Astrocyte (in vitro differentiated cells and primary cell): ENCODE results near the gene SIAH3. TPM values are rescaled to one million over a fixed set of nuclear protein-coding genes. Genes with fewer than 3 reads are reported as not detected.

Source experiments
- DNase-seq: peaks from one replicate; pipeline ENCODE4 v3.0.0-alpha.2; 2010; ENCODE audit warnings: low read depth
- FAIRE-seq: peaks from 2 replicates; lab custom pipeline; 2011; peaks lifted over from hg19 to GRCh38; lab: Jason Lieb, UNC
- H2AFZ ChIP-seq: 2 replicates; pipeline ENCODE4 v1.6.0; 2012; ENCODE audit warnings: low read depth, low read length, inconsistent platforms
- H3K27ac ChIP-seq: 2 replicates; pipeline ENCODE4 v1.5.1; 2011; ENCODE audit warnings: low read depth, low read length, inconsistent platforms
- H3K27me3 ChIP-seq: 2 replicates; pipeline ENCODE4 v1.6.0; 2011; ENCODE audit warnings: low read length, inconsistent platforms; ENCODE audit not compliant: insufficient read depth
- H3K36me3 ChIP-seq: 2 replicates; pipeline ENCODE4 v1.5.1; 2011; ENCODE audit warnings: low read length, inconsistent platforms; ENCODE audit not compliant: insufficient read depth
- H3K4me1 ChIP-seq: 2 replicates; pipeline ENCODE4 v1.5.1; 2011; ENCODE audit warnings: low read length, inconsistent platforms; ENCODE audit not compliant: insufficient read depth
- H3K4me2 ChIP-seq: 2 replicates; pipeline ENCODE4 v1.6.0; 2012; ENCODE audit warnings: low read length, inconsistent platforms
- H3K4me3 ChIP-seq: 2 replicates; pipeline ENCODE4 v1.5.1; 2011; ENCODE audit warnings: low read depth, mild to moderate bottlenecking, low read length, inconsistent platforms; ENCODE audit not compliant: insufficient read depth
- H3K79me2 ChIP-seq: 2 replicates; pipeline ENCODE4 v1.6.0; 2012; ENCODE audit warnings: mild to moderate bottlenecking, low read length, inconsistent platforms; ENCODE audit not compliant: insufficient read depth
- H3K9ac ChIP-seq: 2 replicates; pipeline ENCODE4 v1.6.0; 2012; ENCODE audit warnings: mild to moderate bottlenecking, low read length, inconsistent platforms
- H3K9me3 ChIP-seq: 2 replicates; pipeline ENCODE4 v1.5.1; 2012; ENCODE audit warnings: low read depth, mild to moderate bottlenecking, low read length, inconsistent platforms; ENCODE audit not compliant: insufficient read depth
- H4K20me1 ChIP-seq: 2 replicates; pipeline ENCODE4 v1.6.0; 2012; ENCODE audit warnings: low read length, inconsistent platforms; ENCODE audit not compliant: insufficient read depth
- H3K27ac Mint-ChIP-seq: one replicate; pipeline ENCODE4 v1.8.0; 2021; ENCODE audit warnings: mild to moderate bottlenecking, mixed read lengths; ENCODE audit not compliant: unreplicated experiment
- H3K27me3 Mint-ChIP-seq: one replicate; pipeline ENCODE4 v1.8.0; 2021; ENCODE audit warnings: low read depth, mixed read lengths; ENCODE audit not compliant: unreplicated experiment
- H3K36me3 Mint-ChIP-seq: one replicate; pipeline ENCODE4 v1.8.0; 2021; ENCODE audit warnings: low read depth, mixed read lengths; ENCODE audit not compliant: unreplicated experiment
- H3K4me1 Mint-ChIP-seq: one replicate; pipeline ENCODE4 v1.8.0; 2021; ENCODE audit warnings: low read depth, mixed read lengths; ENCODE audit not compliant: unreplicated experiment
- H3K4me3 Mint-ChIP-seq: one replicate; pipeline ENCODE4 v1.8.0; 2021; ENCODE audit warnings: mild to moderate bottlenecking, moderate library complexity, mixed read lengths; ENCODE audit not compliant: unreplicated experiment
- H3K9me3 Mint-ChIP-seq: one replicate; pipeline ENCODE4 v1.8.0; 2021; ENCODE audit warnings: mild to moderate bottlenecking, mixed read lengths; ENCODE audit not compliant: unreplicated experiment
- CTCF ChIP-seq: IDR thresholded peaks from 2 replicates; pipeline ENCODE4 v1.5.1; 2011; ENCODE audit warnings: low read depth, mild to moderate bottlenecking, inconsistent platforms, low read length, moderate library complexity; ENCODE audit not compliant: insufficient read depth
- EZH2 ChIP-seq: IDR thresholded peaks from 2 replicates; pipeline ENCODE4 v1.6.1; 2012; ENCODE audit warnings: mild to moderate bottlenecking, low read length, inconsistent platforms; ENCODE audit not compliant: insufficient read depth
- total RNA-seq: library from RNA; stranded (reverse); gene quantifications from 2 replicates; pipeline ENCODE4 v1.2.1, GENCODE V29; 2021

Gene SIAH3
- total RNA-seq, 1 donor from 2014 or later = 0.07 TPM

- H3K27me3 ChIP-seq = peaks cover 7% of the 10 kb centered on the region
These were observed 66.5 kb downstream of the SIAH3 start for GRCh38 chr13:45784755-45785675.

DNA sequence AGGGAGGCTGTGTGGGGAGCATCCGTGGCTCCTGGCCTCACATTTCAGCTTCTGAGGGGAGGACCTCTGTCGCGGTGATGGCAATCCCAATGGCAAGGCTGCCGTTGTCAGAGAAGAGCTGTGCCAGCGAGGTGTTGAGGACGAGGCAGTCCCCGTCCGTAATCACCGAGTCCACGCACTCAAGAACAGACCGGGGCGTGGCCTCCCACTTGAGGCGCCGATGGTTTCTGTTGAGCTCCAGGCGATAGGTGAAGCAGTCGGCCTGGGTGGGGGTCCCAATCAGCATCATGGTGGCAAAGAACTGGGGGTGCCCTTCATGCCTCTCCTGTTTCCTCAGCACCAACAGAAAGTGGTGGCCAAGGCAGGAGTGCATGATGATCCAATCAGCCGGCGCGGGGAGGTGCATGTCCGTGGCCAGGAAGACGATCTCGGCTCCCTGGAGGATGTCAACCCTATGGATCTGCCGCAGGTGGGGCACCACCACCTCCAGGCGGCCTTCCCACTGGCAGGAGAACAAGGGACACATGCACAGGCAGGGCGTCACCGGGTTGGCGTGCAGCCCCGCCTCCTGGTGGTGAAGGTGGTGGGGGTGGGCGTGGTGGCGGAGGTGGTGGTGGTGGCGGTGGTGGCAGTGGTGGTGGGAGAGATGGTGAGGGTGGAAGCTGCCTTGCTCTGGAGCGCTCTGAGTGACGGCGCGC, 68.1 kb downstream of the SIAH3 start:
- Histone ChIP-seq H3K27ac (no peak overlapping the region), H3K36me3 (no peaks in the 10 kb centered on the region), H3K9me3 (no peaks in the 10 kb centered on the region), H2AFZ (no peak overlapping the region), H3K4me3 (no peak overlapping the region), H3K79me2 (no peaks in the 10 kb centered on the region), H3K9ac (no peak overlapping the region), H3K4me1 (no peaks in the 10 kb centered on the region), H4K20me1 (no peaks in the 10 kb centered on the region), H3K4me2 (no peak overlapping the region), H3K27me3 (peaks cover 2% of the 10 kb centered on the region)
- Mint-ChIP-seq H3K4me3 (no peak overlapping the region), H3K4me1 (peaks cover 9% of the 10 kb centered on the region), H3K27me3 (peaks cover 25% of the 10 kb centered on the region), H3K27ac (no peak overlapping the region), H3K9me3 (peaks cover 3% of the 10 kb centered on the region), H3K36me3 (no peaks in the 10 kb centered on the region)
- FAIRE-seq = no peak
- DNase-seq = no peak
- TF ChIP-seq CTCF = no peak
- no peak for TF ChIP-seq EZH2

More at GRCh38 chr13:45784755-45785675, 66.5 kb downstream of the SIAH3 start:
- Mint-ChIP-seq H3K27me3 (peaks cover 30% of the 10 kb centered on the region), H3K27ac (no peak overlapping the region), H3K4me1 (peaks cover 9% of the 10 kb centered on the region), H3K4me3 (no peak overlapping the region), H3K9me3 (peaks cover 3% of the 10 kb centered on the region), H3K36me3 (no peaks in the 10 kb centered on the region)
- FAIRE-seq = no peak
- Histone ChIP-seq H4K20me1 (no peaks in the 10 kb centered on the region), H3K36me3 (no peaks in the 10 kb centered on the region), H3K27ac (no peak overlapping the region), H3K4me1 (no peaks in the 10 kb centered on the region), H2AFZ (no peak overlapping the region), H3K9me3 (no peaks in the 10 kb centered on the region), H3K4me2 (no peak overlapping the region), H3K9ac (no peak overlapping the region), H3K4me3 (no peak overlapping the region), H3K79me2 (no peaks in the 10 kb centered on the region)
- no peak for DNase-seq
- TF ChIP-seq EZH2 (no peak), CTCF (no peak)
